ENCODE data around the gene TMIE.

GRCh38 chr3:46708401-46709156, 7.4 kb downstream of the TMIE start:
- TF ChIP-seq POLR2A (IDR thresholded peaks at IDR 0.05) (no peak), CTCF (IDR thresholded peaks at IDR 0.05) (no peak)

Data from adrenal gland (tissue), 5 donors.